HG03460 (cell line): ENCODE measurements around the gene WDR62.
"Not testable (repeated sequence)": the region's sequence is repeated elsewhere in the genome, so short reads cannot be mapped to it uniquely, and the experiment has no call there.

Source experiments
- ATAC-seq: cut with Tn5 transposase; IDR thresholded peaks from one replicate; pipeline ENCODE4 v1.9.1; 2021; ENCODE audit not compliant: unreplicated experiment

WDR62 gene

DNA sequence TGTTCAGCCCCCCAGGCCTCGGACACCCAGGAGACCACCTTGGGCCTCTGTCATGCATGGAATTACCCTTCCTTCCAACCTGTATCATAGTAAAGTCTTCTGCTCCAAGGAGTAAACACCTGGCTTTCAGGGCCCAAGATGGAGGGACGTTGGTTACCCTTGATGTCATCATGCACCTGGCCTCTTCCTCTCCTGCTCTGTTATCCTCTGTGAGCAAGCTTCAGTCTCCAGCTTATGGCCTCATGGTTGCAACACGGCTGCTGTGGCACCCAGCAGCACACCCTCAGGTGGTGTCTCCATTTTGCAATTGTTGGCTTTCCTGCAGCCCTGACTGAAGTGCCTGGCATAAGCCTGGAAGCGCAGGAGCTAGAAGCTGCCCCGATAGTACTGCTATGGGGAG lies 52.3 kb downstream of the WDR62 start:
- no peak for ATAC-seq

DNA sequence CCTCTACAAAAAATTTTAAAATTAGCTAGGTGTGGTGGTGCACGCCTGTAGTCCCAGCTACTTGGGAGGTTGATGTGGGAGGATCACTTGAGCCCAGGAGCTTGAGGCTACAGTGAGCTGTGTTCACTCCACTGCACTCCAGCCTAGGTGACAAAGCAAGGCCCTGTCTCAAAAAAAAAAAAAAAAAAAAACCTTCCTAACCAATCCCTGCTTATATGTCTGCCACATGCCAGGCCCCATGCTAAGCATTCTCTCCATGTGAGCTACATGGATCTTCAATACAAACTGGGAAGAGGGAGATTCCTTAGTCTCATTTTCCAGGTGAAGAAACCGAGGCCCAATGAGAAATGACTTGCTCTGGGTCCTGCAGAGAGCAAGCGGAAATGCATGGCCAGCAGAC lies 54.0 kb downstream of the WDR62 start:
- no peak for ATAC-seq

DNA sequence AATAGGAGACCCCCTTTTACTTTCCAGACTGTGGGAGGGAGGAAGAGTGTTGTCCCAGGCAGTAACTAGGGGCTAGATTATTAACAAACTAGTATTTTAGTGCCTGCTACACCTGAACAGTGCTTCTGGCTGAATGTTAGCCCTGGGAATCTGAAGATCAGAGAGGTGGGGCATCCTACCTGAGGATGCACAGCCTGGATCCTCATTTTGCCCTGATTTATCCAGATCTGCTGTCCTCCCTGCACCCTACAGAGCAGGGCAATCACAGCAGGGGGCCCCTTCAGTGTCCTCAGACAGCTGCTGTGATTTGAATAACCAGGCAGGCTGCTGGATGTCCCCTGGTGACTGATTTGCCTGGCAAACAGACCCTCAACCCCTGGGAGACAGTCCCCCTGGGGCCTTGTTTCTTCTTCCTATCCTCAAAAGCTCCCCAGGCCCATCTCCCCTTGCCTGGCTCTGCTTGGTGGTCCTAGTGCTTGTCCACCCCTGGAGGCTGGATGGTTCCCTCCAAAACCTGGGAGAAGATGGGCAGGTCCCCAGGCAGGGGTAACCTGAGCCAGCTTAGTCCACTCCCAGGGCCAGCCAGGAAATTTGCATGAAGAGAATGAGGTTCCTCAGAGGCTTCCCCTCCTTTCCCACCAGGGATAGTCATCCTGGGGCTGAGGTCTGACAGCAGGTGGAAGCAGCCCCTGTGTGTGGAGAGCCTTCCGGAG lies 55.9 kb downstream of the WDR62 start, which contains the start of gene OVOL3:
Gene OVOL3, plus strand, starts transcription at position 657 of the 713 bp plus-strand sequence. CDS start 60 bp downstream, outside the sequence.
- ATAC-seq: no peak

DNA sequence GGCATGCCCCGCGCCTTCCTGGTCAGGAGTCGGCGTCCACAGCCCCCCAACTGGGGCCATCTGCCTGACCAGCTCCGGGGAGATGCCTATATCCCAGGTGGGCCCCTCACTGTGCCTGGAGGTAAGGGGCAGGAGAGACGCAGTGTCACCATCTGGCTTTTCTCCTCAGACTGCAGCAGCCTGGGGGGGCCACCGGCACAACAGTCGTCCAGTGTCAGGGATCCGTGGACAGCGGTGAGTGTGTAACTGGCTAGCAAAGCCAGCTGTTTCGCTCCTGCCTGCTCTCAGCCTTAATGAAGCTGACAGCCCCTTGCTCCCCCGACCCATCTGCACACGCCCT lies 56.5 kb downstream of the WDR62 start:
- ATAC-seq: no peak

DNA sequence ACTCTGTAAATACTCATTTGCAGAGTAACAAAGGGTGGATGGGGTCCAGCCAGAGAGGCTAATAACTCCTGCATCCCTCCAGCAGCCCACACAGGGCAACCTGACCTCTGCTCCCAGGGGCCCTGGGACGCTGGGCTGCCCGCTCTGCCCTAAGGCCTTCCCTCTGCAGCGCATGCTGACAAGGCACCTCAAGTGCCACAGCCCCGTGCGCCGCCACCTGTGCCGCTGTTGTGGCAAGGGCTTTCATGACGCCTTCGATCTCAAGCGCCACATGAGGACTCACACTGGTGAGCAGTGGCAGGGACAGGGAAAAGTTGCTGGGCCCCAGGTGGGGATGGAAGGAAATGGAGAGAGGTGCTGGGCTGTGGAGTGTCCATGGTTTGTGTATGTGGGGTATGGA lies 58.0 kb downstream of the WDR62 start:
- no peak for ATAC-seq

DNA sequence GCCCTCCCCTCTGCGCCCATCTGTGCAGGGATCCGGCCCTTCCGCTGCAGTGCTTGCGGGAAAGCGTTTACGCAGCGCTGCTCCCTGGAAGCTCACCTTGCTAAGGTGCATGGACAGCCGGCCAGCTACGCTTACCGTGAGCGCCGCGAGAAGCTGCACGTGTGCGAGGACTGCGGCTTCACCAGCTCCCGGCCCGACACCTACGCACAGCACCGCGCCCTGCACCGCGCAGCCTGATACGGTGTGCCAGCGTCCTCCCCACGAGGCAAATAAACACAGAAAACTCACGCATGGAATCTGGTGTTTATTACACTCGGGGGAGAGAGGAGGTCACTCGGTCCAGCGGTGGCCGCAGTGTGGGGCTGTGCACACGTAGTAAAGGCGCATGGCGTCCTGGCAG lies 58.7 kb downstream of the WDR62 start:
- ATAC-seq: no peak

DNA sequence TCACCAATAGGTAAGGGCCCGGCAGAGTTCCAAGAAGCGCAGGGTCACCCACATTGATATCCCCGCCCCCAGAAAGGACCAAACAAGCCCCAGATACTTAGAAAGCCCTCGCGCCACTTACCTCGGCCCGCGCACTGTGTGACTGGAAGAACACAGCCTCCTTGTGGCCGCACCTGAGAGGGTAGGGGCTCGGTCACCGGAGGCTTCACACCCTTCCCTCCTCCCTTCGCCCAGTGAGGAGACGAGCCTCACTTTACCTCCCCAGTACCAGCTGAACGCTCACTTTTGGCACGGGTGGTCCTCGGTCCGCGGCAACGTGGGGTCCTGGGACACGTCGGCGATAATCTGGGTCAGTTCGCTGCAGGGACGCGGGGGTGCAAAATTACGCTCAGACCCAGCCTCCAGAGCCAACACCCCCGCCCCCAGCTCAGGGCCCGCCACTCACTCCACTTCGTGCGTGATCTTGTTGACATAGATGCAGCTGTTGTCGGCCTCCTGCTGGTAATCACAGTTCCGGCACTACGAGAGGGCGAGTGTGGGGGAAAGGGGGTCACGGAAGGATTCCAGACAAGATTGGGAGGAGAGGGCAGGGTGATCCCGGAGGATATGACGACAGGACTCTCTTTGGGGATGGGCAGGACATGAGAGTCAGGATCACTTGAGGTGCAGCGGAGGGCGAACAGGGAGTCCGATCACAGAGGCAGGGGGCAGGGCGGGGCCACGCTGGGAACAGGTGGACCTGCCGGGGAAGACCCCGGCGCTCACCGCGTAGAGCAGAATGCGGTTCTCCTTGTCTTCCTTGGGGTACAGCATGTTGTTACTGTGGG lies 59.4 kb downstream of the WDR62 start:
- no peak for ATAC-seq

DNA sequence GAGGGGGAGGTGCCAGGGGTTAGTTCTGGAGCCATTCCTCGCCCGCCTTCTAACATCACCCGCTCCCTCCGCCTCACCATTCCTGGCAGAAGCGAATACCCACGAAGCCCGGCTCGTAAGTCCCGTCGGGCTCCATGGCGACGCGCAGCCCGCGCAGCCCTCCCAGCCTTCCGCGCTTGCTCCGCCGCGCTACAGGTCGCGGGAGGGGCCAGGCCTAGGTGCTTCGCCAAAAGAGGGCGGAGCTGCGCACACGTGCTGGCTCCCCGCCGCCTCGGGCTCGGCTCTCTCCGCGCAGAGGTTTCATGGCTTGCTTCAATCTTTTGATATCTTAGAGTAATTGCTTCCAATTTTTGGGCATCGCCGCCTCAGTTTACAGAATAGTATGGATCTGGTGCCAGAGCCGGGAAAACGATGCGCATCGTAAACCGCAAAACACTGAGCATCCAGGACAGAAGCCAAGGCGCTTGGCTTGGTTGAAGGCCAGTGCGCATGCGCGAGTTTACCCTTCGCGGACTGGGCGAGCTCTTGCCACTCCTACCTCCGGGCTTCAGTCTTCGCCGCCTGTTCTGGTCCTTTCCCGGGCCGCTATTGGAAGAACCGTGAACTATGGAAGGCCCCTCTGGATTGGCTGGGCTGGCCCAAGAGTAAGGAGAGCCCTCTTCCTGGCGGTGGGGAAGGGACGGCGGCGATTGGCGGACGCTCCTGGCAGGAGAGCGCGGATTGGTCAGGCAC lies 60.2 kb downstream of the WDR62 start, which contains the start of gene POLR2I:
Gene POLR2I, minus strand, starts transcription at position 155 of the 732 bp plus-strand sequence. Its CDS starts 19 bp downstream, at position 136.
- ATAC-seq: peak; percentile 77

DNA sequence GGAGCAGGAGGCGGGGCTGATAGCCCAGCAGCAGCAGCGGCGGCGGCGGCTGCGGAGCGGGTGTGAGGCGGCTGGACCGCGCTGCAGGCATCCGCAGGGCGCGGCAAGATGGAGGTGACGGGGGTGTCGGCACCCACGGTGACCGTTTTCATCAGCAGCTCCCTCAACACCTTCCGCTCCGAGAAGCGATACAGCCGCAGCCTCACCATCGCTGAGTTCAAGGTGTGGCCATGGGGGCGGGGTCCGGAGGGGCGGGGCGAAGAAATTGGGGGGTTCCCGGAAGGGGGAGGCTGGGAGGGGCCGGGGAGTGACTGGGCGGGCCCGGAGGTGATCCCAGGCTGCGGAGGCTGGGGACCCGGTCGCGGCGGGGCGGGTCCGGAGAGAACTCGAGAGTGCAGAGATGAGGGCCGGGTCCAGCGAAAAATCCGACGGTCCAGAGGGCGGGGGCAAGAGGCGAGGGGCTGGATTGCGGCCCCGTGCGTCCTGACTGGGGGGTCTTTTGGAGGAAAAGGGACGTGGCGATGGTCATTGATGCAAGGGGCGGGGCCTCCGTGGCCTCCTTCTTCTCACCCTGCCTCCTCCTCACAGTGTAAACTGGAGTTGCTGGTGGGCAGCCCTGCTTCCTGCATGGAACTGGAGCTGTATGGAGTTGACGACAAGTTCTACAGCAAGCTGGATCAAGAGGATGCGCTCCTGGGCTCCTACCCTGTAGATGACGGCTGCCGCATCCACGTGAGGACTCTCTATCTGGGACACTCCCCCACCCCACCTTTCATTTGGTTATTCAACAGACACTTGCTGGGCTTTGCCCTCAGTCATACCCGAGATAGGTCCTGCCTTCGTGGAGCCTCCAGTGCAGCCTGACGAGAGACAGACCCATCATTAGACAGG lies 61.0 kb downstream of the WDR62 start, which contains the start of gene TBCB:
Gene TBCB, plus strand, starts transcription at position 16 of the 891 bp plus-strand sequence. Its CDS starts 93 bp downstream, at position 109.
- ATAC-seq: peak; percentile 3

DNA sequence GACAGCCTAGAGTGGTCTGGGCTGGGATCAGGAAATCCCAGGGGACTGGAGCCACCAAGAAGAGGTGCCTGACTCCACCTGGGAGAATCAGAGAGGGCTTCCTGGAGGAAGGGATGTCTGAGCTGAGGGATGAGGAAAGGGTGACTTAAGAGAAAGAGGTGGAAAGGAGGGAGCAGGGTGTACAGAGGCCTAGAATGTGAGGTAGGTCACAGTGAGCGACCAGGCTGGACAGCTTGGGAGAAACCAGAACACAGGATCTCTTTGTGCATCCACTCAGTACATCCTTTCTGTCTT lies 61.6 kb downstream of the WDR62 start:
- no peak for ATAC-seq

DNA sequence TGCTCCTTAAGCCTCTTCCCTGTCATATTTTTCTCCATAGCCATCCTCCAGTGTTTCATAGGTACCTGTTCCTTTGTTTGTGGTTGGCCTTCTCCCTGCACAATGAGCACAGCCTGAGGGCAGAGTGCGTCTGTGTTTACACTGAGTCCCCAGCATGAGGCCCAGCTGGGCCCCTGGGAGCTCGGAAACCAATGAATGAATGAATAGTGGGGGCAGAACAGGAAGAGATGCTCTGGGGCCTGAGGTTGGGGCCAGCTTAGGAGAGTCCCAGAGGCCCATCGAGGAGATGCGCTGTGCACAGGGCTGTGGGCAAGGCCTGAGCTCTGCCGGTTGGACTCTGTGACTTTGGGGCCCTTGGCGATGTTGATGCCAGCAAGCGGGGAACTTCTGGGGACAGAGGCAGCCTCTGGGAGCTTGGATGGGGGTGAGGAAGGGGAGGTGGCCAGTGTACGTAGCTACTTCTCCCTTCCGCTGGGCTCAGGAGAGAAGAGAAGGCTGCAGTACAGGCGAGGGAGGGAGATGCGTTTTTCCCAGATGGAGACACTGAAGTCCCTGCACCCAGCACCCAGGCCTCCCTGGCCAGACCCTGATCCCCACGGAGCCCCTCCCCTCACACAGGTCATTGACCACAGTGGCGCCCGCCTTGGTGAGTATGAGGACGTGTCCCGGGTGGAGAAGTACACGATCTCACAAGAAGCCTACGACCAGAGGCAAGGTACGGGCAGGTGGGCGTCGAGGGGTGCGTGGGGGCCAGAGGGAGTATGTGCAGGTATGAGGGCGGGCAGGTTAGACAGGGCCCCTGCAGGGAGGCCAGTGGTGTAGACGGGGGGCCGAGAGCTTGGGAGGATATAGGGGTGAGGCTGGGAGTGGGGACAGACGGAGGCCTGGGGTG lies 65.6 kb downstream of the WDR62 start:
- no peak for ATAC-seq

DNA sequence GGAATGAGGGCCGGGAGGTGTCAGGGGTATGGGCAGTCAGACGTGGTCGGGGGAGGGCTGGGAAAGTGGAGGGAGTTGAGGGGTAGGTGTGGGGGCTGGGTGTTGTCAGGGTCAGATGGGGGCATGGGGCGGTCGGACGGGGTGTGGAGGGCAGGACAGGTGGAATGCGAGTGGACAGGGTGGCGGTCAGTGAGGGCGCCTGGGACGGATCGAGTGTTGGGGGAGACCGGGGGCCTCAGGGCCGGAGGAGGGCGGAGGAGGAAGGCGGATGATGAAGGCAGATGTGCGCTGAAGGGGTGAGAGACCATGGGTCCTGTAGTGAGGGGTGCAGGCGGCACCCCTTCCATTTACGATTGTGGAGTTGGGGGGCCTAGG lies 66.3 kb downstream of the WDR62 start:
- no peak for ATAC-seq

DNA sequence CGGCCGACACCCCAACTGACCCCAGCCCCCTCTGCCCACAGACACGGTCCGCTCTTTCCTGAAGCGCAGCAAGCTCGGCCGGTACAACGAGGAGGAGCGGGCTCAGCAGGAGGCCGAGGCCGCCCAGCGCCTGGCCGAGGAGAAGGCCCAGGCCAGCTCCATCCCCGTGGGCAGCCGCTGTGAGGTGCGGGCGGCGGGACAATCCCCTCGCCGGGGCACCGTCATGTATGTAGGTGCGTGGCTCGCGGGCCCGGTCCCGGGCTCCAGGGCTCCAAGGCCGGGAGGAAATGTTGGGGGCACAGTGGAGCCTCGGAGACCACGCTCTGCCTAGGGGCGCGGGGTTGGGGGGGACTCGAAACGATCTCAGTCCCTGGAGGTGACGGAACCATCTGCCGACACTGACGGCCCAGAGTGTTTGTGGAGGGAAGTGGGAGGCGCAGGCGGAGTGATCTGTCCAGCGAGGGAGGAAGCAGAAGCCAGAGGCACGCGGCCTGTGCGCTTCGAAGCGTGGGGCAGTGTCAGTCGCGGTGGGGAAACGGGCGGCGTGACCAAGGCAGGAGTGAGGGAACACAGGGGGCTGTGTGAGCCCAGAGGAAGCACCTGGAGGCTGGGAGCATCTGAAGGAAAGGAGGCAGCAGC lies 66.9 kb downstream of the WDR62 start:
- ATAC-seq: no peak

DNA sequence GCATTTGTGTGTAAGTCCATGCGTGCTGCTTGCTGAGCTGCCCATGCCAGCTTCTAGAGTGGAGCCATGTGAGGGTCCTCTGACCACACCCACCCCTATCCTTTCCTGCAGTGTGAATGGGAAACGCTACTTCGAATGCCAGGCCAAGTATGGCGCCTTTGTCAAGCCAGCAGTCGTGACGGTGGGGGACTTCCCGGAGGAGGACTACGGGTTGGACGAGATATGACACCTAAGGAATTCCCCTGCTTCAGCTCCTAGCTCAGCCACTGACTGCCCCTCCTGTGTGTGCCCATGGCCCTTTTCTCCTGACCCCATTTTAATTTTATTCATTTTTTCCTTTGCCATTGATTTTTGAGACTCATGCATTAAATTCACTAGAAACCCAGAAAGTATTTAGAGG lies 70.9 kb downstream of the WDR62 start:
- no peak for ATAC-seq

DNA sequence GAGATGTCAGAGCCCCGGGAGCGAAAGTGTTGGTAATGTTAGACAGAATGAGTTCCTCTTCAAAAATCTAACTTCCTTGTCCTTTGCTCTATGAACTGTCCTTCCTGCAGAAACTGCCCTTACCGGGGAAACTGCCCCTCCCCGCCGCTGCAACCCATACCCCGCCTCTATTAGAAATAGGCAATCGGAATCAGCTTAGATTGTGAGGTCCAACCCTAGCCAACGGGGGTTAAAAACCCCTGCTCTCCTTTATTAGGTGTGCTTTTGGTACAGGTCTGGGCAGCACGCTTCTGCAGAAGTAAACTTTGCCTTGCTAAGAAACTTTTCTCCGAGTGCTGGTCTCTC lies 73.7 kb downstream of the WDR62 start:
- peak; percentile 6 for ATAC-seq

DNA sequence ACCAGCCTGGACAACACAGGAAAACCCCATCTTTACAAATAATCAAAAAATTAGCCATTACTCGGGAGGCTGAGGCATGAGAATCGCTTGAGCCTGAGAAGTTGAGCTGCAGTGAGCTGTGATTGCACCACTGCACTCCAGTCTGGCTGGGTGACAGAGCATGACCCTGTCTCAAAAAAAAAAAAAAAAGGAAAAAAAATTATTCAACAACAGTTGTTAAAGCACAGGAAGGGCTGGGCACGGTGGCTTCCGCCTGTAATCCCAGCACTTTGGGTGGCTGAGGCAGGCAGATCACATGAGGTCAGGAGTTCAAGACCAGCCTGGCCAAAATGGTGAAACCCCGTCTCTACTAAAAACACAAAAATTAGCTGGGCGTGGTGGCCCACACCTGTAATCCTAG lies 76.5 kb downstream of the WDR62 start:
- ATAC-seq: not testable (repeated sequence)

DNA sequence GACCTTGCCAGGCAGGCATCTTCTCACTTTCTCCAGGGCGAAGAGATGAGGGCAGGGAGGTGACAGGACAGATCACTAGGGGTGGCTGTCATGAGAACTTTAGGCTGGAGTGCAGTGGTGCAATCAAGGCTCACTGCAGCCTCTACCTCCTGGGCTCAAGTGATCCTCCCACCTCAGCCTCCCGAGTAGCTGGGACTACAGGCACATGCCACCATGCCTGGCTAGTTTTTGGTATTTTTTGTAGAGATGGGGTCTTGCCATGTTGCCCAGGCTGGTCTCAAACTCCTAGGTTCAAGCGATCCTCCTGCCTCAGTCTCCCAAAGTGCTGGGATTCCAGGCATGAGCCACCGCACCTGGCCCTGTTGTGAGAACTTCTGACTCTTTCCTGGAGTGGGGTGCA lies 80.2 kb downstream of the WDR62 start:
- not testable (repeated sequence) for ATAC-seq

DNA sequence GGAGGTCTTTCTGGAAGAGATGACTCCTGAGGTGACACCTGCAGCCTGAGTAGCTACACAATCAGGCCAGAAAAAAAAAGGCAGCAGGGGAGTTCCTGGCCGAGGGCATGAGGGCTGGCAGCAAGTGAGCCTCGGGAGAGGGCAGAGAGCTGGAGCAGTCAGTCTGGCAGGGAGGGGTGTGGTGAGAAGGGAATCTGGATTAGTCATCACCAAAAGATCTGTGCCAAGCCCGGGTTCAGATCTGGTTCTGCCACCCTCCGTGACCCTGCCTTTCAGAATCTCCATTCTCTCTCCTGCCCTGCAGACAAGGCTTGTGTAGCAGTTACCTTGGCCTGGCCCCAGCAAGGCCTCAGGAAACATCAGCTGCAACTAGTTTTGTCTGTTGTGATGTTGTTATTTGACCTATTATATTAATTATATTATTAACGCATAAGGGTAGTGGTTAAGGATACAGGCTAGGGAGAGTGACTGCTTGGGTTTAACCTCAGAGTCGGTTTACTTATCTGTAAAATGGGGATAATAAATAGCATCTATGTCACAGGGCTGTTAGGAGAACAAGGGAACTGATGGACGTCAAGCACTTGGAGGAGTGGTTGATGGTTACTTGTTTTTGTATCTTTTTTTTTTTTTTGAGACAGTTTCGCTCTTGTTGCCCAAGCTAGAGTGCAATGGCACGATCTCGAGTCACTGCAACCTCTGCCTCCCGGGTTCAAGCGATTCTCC lies 82.4 kb downstream of the WDR62 start:
- ATAC-seq: no peak

DNA sequence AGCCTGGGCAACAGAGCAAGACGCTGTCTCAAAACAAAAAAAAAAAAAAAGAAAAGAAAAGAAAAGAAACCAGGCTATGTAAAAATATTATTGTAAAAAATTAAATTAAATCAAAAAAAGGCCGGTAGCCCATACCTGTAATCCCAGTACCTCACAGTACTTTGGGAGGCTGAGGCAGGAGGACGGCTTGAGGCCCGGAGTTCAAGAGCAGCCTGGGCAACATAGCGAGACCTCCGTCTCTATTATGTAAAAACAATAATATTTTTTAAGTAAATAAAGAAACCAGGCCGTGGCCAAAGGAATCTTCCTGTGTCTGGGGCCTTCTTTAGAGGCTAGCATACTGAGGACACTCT lies 84.4 kb downstream of the WDR62 start:
- ATAC-seq: no peak
